Retinal pigment epithelial cell (primary cell): ENCODE measurements around the gene ESRRA.

ENCODE experiments used
- DNase-seq: peaks from one replicate; pipeline ENCODE4 v3.0.0-alpha.2; 2010; ENCODE audit warnings: low read depth
- H3K4me3 ChIP-seq: 2 replicates; pipeline ENCODE4 v1.5.1; 2011; ENCODE audit warnings: mild to moderate bottlenecking, low read length, control low read depth, moderate library complexity
- TF ChIP-seq, protein P1 (sequence below): conservative IDR thresholded peaks from 2 replicates; pipeline ENCODE4 v1.5.1; 2011; ENCODE audit warnings: low read depth, low read length, control low read depth, inconsistent platforms

Gene ESRRA

DNA sequence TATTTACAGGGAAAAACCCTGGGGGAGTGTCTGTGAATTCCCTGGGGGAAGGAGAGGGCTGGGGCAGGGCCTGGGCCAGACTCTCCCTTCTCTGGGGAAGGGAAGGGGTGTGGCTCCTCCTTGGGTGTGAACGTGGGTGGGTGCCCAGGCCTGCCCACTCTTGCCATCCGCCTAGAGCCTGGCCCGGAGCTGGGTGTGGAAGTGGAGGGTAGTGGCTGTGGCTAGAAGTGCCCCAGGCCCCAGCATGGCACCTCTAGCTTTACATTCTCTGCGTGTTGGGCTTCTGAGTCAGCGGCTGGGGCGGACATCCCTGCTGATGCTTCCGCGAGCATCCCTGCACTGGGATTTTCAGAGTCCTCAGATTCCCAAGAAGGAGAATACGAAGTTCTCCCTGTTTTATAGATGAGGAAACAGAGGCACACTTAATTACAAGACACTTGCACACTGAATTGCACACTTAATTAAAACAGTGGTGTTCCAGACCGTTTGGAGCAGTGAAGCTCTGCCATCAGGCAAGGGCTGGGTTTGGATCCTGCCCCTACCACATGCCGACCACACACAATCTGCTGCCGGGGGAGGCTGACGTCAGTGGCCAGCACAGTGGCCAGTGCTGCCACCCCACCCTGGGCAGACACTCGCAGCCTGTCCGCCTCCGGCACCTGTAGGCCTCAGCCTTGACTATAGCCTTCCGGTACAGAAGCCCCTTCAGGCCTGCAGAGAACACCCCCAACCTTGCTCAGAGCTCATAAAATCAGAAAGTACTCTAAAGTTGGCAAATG is 28.5 kb upstream of the ESRRA start:
- TF ChIP-seq, protein P1, sequence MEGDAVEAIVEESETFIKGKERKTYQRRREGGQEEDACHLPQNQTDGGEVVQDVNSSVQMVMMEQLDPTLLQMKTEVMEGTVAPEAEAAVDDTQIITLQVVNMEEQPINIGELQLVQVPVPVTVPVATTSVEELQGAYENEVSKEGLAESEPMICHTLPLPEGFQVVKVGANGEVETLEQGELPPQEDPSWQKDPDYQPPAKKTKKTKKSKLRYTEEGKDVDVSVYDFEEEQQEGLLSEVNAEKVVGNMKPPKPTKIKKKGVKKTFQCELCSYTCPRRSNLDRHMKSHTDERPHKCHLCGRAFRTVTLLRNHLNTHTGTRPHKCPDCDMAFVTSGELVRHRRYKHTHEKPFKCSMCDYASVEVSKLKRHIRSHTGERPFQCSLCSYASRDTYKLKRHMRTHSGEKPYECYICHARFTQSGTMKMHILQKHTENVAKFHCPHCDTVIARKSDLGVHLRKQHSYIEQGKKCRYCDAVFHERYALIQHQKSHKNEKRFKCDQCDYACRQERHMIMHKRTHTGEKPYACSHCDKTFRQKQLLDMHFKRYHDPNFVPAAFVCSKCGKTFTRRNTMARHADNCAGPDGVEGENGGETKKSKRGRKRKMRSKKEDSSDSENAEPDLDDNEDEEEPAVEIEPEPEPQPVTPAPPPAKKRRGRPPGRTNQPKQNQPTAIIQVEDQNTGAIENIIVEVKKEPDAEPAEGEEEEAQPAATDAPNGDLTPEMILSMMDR: no peak
- no peak for DNase-seq
- H3K4me3 ChIP-seq: no peak overlapping the region

DNA sequence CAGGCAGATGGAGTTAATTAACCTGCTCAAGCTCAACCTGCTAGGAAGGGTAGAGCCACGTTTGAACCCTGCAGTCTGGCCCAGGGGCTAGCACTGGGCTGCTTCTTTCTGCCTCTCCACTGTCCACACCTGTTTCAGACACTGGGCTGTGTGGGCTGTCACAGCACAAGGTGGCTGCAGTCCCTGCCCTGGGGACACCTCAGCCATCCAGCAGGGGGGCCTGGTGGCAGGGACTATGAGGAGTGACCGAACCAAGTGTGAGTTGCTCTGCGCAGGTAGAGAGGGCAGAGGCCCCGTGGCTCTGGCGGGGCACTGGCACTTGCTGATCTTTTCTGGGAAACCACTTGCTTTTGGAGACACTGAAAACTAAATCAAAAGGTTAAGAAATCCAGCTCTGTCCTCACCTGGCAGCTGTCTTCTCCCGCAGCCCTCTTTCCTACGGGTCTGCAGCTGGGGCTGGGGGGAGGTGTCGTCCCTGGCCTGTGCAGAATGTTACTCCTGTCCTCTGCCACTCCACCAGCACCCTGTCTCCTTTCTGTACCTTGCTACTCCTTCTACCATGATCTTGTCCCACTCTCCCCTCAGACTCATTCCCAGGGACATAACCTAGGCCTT is 26.6 kb upstream of the ESRRA start:
- no peak for DNase-seq
- TF ChIP-seq, protein P1: no peak
- H3K4me3 ChIP-seq: no peak overlapping the region

DNA sequence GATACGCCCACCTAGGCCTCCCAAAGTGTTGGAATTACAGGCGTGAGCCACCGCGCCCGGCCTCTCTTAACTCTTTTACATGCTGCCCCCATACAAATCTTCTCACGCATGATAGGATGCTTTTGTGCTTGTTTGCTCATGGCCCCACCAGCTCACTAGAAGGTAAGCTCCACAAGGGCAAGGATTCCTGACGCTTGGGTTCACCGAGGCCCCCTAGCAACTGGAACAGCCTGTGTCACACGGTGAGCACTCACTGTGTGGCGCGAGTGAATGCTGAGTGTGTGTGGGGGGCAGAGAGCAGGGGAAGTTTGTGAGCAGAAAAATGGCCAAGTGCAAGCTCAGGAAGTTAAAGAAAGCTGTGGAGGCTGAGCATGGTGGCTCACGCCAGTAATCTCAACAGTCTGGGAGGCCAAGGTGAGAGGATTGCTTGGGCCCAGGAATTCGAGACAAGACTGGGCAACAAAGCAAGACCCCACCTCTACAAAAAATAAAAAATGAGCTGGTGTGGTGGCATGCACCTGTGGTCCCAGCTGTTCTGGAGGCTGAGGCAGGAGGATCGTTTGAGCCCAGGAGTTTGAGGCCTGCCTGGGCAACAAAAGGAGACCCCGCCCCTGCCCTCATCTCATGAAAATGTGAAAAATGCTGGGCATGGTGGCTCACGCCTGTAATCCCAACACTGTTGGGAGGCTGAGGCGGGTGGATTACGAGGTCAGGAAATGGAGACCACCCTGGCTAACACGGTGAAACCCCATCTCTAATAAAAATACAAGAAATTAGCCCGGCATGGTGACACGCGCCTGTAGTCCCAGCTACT is 23.2 kb upstream of the ESRRA start:
- TF ChIP-seq, protein P1: no peak
- no peak for DNase-seq
- H3K4me3 ChIP-seq: no peak overlapping the region

DNA sequence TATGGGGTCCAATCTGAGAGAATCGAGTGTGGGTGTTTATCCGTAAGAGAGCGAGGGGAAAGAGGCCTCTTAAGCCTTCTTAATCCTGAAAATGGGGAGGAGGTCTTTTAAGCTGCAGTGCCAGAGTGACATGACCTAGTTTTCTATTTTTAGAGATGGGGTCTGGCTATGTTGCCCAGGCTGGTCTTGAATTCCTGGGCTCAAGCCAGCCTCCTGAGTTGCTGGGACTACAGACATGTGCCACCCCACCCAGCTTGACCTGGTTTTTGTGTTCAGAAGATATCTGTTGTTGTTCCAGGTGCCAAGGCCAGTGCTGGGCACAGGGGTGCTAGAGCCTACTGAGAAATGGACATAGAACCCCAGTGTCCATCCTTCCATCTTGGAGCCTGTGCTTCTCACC is 22.2 kb upstream of the ESRRA start:
- DNase-seq: no peak
- TF ChIP-seq, protein P1: no peak
- H3K4me3 ChIP-seq: no peak overlapping the region

DNA sequence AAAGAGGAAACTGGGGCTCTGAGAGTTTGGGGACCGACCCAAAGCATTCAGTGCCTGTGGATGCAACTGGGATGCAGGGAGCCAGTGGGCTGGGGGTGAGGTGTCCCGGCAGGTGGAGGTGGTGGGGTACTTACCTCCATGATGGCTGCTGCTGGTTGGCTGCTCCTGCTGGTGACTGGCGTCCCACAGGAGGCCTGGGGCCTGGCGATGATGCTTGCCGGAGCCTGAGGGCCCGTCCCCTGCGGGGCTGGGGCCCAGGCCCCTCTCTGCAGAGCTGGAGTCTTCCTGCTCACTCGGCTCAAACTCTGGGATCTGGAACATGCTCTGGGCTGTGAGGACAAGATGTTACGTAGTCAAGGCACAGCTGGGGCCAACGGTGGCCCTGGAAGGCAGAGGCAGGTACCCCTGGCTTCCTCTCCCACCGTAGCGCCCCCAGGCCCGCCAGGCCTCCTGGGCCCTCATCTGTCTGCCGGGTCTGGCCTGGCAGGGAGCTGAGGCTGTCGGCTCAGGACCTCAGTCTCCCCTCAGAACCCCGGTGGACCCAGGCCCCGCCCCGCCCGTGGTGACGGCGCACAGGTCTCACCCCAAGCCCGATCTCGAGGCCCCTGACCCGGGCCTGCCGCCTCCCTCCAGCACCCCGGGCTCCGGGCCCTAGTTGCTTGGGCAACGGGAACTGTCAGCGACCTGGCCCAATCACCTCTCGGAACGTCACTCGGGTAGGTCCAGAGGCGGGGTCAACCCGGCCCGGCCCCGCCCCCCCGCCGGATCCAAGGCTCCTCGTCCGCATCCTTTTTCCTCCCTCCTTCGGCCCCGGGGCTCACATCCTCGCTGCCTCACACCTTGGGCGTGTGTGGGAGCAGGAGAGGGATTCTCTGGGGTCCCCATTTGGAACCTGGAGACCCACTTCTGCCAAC is 21.0 kb upstream of the ESRRA start, which contains the start of gene BAD:
Gene BAD, minus strand, starts transcription at position 618 of the 914 bp plus-strand sequence. Its CDS starts 297 bp downstream, at position 321.
- TF ChIP-seq, protein P1: no peak
- DNase-seq: peak; percentile 68
- H3K4me3 ChIP-seq: peak within 1 kb of the TSS; percentile 74

DNA sequence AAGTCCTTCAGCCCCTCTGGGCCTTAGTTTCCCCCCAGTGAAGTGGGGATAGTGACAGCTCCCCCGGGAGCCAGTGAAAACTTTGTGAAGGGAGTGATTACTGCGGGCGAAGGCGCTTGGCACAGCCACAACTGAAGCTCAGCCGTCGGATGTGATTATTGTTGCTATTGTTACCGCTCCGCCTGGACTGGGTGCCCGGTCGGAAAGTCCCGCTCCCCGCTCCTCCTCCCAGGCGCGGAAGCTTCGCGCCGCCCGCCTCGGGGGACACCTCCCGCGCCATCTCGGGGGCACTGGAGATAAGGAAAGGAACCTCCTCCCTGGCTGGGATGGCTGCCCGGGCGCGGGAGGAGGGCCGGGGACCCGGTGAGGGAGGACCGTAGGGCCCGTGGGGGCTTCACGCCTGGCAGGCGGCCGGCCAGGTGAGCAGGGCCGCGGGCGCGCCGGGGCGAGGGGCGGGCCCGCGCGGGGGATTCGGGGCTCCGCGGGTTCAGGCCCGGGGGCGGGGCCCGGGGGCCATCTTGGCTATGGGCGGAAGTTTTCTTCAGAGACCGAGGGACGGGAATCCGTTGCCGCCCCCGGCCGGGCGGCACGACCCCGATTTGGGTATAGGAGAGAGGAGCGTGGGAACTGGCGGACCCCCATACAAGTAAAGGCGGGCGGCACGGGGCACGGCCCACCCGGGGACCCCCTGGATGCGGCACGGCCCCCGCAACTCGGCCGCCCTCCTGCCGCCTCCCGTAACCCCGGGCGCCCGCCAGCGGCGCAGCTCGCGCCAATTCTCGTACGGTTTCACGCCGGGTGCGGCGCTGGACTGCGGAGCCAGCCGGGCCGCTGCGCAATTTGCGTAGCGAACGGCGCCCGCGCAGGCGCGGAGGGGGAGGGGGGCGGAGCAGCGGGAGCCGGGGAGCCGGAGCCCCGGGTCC is 20.1 kb upstream of the ESRRA start, which contains the start of gene GPR137:
Gene GPR137, plus strand, starts transcription at position 887 of the 923 bp plus-strand sequence. CDS start 677 bp downstream, outside the sequence.
- H3K4me3 ChIP-seq: peak within 1 kb of the TSS; percentile 74
- TF ChIP-seq, protein P1: no peak
- no peak for DNase-seq
